Suprapubic skin (tissue), 4 donors: ENCODE data around the gene TMEM272.

Experiments
- EP300 ChIP-seq: sonication (generic); formaldehyde crosslinking; IDR thresholded peaks from one replicate; pipeline ENCODE4 v1.6.1; 2017; ENCODE audit warnings: antibody characterized with exemption
- POLR2A ChIP-seq, 2 donors: fragments of 450-650 bp; IDR thresholded peaks; one replicate each; pipeline ENCODE4 v1.6.1; 2017; ENCODE audit warnings: antibody characterized with exemption in 2 of 2, mild to moderate bottlenecking in 2 of 2, moderate library complexity in 2 of 2
- POLR2AphosphoS5 ChIP-seq, 3 donors: sonication (generic); formaldehyde crosslinking; IDR thresholded peaks; one replicate each; pipeline ENCODE4 v1.6.1; 2017; ENCODE audit warnings: antibody characterized with exemption in 3 of 3
- TF ChIP-seq, protein P1 (sequence below), 2 donors: fragments of 200-600 bp in 1 of 2; fragments of 450-650 bp in 1 of 2; sonication (generic) in 1 of 2; IDR thresholded peaks; one replicate each; pipeline ENCODE4 v1.5.1; 2016 to 2019; ENCODE audit warnings: antibody characterized with exemption in 2 of 2, mild to moderate bottlenecking in 1 of 2, moderate library complexity in 1 of 2

DNA sequence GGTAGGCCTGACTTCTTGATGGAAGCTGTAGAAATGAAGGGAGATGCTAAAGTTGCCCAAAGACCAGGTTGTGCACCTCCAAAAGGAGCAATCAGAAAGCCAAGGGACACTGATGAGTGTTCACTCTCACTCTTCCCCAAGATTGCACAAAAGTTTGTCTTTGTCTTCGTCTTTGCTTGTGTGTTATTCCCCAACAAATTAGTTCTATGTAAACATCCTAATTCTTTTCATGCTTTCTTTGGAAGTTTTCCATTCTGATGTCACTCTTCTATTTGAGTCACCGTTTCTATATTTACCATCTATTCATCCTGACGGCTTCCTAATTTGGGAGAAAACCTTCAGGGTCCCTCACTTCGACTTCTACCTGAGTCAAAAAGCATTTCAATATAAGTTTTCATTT lies 3.7 kb upstream of the TMEM272 start:
- TF ChIP-seq POLR2A (IDR thresholded peaks at IDR 0.05) (no peak), POLR2AphosphoS5 (IDR thresholded peaks at IDR 0.05) (no peak), EP300 (no peak)
- TF ChIP-seq, protein P1, sequence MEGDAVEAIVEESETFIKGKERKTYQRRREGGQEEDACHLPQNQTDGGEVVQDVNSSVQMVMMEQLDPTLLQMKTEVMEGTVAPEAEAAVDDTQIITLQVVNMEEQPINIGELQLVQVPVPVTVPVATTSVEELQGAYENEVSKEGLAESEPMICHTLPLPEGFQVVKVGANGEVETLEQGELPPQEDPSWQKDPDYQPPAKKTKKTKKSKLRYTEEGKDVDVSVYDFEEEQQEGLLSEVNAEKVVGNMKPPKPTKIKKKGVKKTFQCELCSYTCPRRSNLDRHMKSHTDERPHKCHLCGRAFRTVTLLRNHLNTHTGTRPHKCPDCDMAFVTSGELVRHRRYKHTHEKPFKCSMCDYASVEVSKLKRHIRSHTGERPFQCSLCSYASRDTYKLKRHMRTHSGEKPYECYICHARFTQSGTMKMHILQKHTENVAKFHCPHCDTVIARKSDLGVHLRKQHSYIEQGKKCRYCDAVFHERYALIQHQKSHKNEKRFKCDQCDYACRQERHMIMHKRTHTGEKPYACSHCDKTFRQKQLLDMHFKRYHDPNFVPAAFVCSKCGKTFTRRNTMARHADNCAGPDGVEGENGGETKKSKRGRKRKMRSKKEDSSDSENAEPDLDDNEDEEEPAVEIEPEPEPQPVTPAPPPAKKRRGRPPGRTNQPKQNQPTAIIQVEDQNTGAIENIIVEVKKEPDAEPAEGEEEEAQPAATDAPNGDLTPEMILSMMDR (IDR thresholded peaks at IDR 0.05), result no peak
